SK-N-MC (cell line): ENCODE data around the gene PRDM16.

ENCODE experiments used
- DNase-seq: peaks from one replicate; pipeline ENCODE4 v3.0.0-alpha.2; 2011; ENCODE audit warnings: low read depth, low spot score
- H3K27ac ChIP-seq: fragments of 200-600 bp; sonication (generic); 2 replicates; pipeline ENCODE4 v1.5.1; 2016; ENCODE audit warnings: mixed run types
- H3K36me3 ChIP-seq: fragments of 200-600 bp; sonication (generic); 2 replicates; pipeline ENCODE4 v1.6.1; 2017; ENCODE audit warnings: antibody characterized with exemption, low read length, mixed read lengths; ENCODE audit not compliant: insufficient read depth
- H3K4me3 ChIP-seq: fragments of 200-600 bp; sonication (generic); 2 replicates; pipeline ENCODE4 v1.5.1; 2016
- H3K9ac ChIP-seq: fragments of 200-600 bp; sonication (generic); 2 replicates; pipeline ENCODE4 v1.8.0; 2017; ENCODE audit warnings: mixed run types, mixed read lengths; ENCODE audit not compliant: insufficient read length
- H3K9me3 ChIP-seq: fragments of 200-600 bp; sonication (generic); 2 replicates; pipeline ENCODE4 v1.6.1; 2017; ENCODE audit warnings: low read depth, mild to moderate bottlenecking, antibody characterized with exemption, low read length, moderate library complexity, mixed read lengths
- EZH2 ChIP-seq: fragments of 200-600 bp; sonication (generic); IDR thresholded peaks from one replicate; pipeline ENCODE4 v1.6.1; 2017; ENCODE audit warnings: antibody characterized with exemption
- FOXP2 ChIP-seq: optimal IDR thresholded peaks from 2 replicates; pipeline ENCODE3; 2011; ENCODE audit warnings: mild to moderate bottlenecking, moderate library complexity; ENCODE audit not compliant: insufficient read depth; ENCODE audit errors: extremely low read length, control extremely low read depth
- POLR2AphosphoS5 ChIP-seq: IDR thresholded peaks from 2 replicates; pipeline ENCODE4 v1.6.1; 2012; ENCODE audit warnings: mild to moderate bottlenecking, low read depth, low read length, borderline replicate concordance

Gene PRDM16

DNA sequence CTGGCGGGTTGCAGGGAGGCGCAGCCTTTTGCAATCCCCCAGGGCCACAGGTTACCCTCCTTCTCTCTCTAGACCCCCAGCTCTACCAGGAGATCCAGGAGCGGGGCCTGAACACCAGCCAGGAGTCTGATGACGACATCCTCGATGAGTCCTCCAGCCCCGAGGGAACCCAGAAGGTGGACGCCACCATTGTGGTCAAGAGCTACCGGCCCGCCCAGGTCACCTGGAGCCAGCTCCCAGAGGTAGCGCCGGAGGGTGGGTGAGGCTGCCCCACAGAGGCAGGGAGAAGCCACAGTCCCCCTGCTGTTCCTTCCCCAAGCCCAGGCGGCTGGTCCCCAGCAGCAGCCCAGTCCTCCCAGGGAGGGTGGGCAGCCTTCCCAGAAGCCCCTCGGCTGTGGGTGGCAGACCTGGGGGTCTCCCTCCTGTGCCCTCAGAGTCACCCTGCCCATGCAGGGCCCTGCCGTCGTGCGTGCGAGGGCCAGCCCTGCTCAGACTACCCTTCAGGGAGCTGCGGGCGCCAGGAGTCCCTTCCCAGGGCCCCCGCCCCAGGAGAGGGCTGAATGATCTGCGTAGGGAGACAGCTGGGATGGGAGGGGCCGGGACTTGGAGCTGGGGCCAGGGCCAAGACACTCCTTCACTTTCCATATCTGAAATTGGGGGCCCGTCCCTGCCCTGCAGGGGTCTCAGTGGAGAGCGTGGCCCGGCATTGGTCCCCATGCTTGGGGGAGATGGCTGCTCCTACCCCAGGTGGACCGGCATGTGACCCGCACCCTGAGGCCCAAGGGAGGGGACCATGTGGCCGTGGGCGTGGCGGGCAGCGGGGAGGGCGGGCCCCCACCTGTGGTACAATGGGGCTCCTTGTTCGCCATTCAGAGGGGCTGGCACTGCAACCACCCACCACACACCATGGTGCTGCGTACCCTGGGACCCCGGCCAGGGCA lies 398.4 kb downstream of the PRDM16 start:
- H3K27ac ChIP-seq = no peak overlapping the region
- no peaks in the 10 kb centered on the region for H3K9me3 ChIP-seq
- no peak for TF ChIP-seq EZH2
- no peak for TF ChIP-seq FOXP2
- TF ChIP-seq POLR2AphosphoS5 = no peak
- H3K9ac ChIP-seq = no peak overlapping the region
- H3K36me3 ChIP-seq = no peaks in the 10 kb centered on the region
- H3K4me3 ChIP-seq = no peak overlapping the region
- no peak for DNase-seq

DNA sequence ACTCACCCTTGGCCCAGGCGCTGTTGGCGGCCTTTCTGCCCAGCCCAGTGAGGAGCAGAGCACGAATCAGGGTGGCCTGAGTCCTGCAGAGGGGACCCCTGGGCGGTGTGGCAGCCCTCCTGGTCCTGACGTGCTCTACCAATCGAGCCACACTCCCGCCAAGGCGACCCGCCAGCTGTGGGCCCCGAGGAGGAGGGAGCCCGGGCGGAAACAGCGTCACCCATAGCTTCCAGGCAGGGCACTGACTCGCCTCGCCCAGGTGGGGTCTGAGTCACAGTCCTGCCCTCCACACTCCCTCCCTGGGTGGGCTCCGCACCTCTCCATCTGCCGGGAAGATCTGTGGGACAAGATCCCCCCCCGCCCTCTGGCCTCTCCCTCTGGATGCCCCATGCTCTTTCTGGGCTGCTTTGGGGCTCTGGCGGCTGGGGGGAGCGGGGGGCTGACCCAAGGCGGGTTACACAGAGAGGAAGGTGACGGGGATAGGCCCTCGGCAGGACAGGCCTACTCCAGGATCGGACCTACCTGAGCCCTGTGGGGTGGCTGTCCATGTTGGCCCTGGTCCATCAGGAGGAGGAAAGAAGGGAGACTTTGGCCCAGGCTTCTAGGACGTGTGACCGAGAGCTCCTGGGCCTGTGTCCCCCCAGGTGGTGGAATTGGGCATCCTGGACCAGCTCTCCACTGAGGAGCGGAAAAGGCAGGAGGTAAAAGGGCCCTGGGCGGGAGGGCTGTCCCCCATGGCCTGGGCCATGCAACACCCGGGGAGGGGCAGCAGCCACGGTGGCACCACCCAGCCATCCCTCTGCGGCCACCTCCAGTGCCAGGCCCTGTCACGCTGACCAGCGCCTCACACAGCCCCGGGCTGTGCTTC lies 399.5 kb downstream of the PRDM16 start:
- Histone ChIP-seq H3K9me3 (no peaks in the 10 kb centered on the region), H3K4me3 (no peak overlapping the region), H3K27ac (no peak overlapping the region), H3K36me3 (no peaks in the 10 kb centered on the region), H3K9ac (no peak overlapping the region)
- no peak for TF ChIP-seq EZH2
- no peak for TF ChIP-seq POLR2AphosphoS5
- TF ChIP-seq FOXP2 = no peak
- DNase-seq = no peak

DNA sequence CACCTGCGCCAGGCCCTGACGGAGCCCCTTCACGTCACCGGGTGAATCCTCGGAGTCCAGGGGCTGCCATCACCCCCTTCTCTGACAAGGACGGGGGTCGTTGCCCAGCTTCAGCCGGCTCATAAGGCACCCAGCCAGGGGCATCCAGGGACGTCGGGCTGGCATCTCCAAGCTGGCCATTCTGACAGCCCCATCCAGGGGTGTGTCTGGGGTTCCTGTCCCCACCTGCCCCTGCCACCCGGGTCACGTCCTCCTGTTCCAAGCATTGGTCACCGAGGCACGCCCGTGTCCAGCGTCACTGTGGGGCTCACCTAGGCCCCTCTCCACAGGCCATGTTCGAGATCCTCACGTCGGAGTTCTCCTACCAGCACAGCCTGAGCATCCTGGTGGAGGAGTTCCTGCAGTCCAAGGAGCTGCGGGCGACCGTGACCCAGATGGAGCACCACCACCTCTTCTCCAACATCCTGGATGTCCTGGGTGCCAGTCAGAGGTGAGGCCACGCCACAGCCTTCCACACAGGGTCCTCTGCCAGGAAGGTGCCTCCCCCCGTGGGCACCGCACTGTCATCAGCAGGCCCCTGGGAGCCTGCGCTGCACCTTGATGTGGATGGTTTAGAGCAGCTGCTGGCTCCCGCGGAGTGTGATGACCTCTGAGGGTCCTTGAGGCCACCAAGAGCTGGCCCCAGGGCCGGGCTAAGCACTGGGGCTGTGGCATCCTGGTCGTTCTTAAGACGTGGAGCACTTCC lies 400.3 kb downstream of the PRDM16 start:
- no peaks in the 10 kb centered on the region for H3K9me3 ChIP-seq
- no peak overlapping the region for H3K4me3 ChIP-seq
- H3K9ac ChIP-seq = no peak overlapping the region
- H3K27ac ChIP-seq = no peak overlapping the region
- no peak for DNase-seq
- no peaks in the 10 kb centered on the region for H3K36me3 ChIP-seq
- TF ChIP-seq EZH2 (no peak), FOXP2 (no peak), POLR2AphosphoS5 (no peak)

DNA sequence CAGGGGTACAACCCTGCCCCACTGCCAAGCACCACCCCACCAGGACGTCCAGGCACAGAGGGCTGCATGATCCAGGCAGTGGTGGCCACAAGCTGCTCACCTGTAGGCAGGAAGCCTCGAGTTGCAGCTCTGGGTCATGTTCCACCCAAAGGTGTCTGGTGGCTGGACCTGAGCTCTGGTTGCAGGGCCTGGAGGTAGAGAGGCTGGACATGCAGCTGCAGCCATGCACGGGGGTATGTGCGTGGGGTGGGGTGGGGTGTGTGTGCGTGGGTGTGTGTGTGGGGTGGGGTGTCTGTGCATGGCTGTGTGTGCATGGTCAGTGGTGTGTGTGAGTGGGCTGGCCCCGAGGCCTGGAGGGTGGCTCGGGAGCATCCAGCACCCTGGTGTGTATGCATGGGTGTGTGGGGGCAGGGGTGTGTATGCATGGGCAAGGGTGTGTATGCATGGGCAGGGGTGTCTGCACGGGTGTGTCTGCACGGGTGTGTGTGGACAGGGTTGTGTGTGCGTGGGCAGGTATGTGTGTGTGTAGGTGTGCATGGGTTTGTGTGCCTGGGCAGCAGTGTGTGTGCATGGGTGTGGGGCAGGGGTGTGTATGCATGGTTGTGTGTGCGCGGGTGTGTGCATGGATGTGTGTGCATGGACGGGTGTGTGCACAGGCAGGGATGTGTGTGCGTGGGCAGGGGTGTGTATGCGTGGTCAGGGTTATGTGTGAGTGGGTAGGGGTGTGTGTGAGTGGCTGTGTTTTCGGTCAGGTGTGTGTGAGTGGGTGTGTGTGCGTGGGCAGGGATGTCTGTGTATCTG lies 401.0 kb downstream of the PRDM16 start:
- no peak overlapping the region for H3K27ac ChIP-seq
- H3K9ac ChIP-seq = no peak overlapping the region
- no peak overlapping the region for H3K4me3 ChIP-seq
- DNase-seq = no peak
- TF ChIP-seq POLR2AphosphoS5 (no peak), FOXP2 (no peak), EZH2 (no peak)
- H3K36me3 ChIP-seq = no peaks in the 10 kb centered on the region
- no peaks in the 10 kb centered on the region for H3K9me3 ChIP-seq

DNA sequence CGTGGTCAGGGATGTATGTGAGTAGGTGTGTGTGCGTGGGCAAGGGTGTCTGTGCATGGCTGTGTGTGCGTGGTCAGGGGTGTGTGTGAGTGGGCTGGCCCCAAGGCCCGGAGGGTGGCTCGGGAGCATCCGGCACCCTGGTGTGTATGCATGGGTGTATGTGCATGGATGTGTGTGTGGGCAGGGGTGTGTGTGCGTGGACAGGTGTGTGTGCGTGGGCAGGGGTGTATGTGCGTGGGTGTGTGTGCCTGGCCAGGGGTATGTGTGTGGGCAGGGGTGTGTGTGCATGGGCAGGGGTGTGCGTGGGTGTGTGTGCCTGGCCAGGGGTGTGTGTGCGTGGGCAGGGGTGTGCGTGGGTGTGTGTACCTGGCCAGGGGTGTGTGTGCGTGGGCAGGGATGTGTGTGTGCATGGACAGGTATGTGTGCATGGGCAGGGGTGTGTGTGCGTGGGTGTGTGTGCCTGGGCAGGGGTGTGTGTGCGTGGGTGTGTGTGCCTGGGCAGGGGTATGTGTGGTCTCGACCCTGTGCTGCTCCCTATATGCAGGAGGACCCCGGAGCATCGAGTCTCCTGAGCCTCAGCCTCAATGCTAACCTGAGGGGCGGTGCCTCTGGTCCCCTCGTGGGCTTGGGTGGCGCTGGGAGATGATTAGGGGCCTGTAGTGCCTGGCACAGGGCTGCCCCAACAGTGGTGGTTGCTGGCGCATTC lies 401.8 kb downstream of the PRDM16 start:
- H3K4me3 ChIP-seq = peak overlapping the region; percentile 65
- no peak overlapping the region for H3K9ac ChIP-seq
- H3K9me3 ChIP-seq = no peaks in the 10 kb centered on the region
- H3K27ac ChIP-seq = peak overlapping the region; percentile 86; the same call in 1 of the 2 replicates
- no peak for TF ChIP-seq FOXP2
- TF ChIP-seq EZH2 = no peak
- TF ChIP-seq POLR2AphosphoS5 = no peak
- H3K36me3 ChIP-seq = no peaks in the 10 kb centered on the region
- no peak for DNase-seq

DNA sequence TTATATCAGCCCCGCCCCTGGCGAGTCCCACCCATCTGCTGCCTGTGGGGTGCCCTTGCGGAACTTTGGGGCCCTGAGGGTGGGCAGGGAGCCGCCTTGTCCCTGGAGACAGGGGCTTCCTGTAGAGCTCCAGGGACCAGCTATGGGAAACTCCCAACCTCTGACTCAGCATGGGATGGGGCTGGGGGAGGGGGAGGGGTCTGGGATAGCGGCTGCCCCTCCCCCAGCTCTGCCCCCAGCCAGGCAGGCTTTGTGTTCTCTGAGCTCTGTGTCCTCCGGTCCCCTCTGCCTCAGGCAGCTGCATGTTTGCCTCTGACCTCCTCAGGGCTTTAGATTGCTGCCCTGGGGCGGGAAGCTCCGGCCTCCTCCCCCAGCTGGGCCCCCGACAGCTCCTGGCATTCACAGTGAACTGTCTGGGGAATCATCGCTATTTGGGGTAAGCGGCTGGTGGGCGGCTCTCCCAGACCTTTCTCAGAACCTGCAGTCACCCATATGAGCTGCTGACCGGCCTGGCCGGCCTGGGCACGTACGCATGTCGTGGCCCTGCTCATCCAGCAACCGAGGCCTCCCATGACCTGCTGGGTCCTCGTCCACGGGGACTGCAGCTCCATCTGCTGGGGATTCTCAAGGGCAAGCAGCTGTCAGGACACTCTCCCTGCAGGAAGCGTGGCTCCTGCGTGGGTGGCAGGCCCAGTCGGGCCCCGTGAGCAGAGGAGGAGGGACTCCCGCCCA lies 402.5 kb downstream of the PRDM16 start:
- H3K4me3 ChIP-seq = peak overlapping the region; percentile 65
- no peaks in the 10 kb centered on the region for H3K9me3 ChIP-seq
- peak overlapping the region; percentile 86 for H3K27ac ChIP-seq
- H3K36me3 ChIP-seq = no peaks in the 10 kb centered on the region
- peak; percentile 47 for DNase-seq
- peak; percentile 59 for TF ChIP-seq FOXP2
- TF ChIP-seq EZH2 = no peak
- TF ChIP-seq POLR2AphosphoS5 = peak; percentile 37; the same call in 1 of the 2 replicates
- H3K9ac ChIP-seq = peak overlapping the region; percentile 37
